Testis (tissue), 2 donors: ENCODE results near the gene HMGA1.

Experiments used
- POLR2A ChIP-seq: fragments of 450-650 bp; IDR thresholded peaks from one replicate; pipeline ENCODE4 v1.6.1; 2017; ENCODE audit warnings: antibody characterized with exemption, mild to moderate bottlenecking, moderate library complexity
- TF ChIP-seq, protein P1 (sequence below), 3 experiments: fragments of 450-650 bp in 2 of 3; fragments of 200-600 bp in 1 of 3; sonication (generic) in 1 of 3; IDR thresholded peaks; one replicate each; pipeline ENCODE4 v1.5.1; 2016 to 2019; ENCODE audit warnings: antibody characterized with exemption in 3 of 3, mild to moderate bottlenecking in 2 of 3, moderate library complexity in 1 of 3

GRCh38 chr6:34285448-34286164, 48.9 kb downstream of the HMGA1 start:
- no peak for TF ChIP-seq POLR2A
- TF ChIP-seq, protein P1, sequence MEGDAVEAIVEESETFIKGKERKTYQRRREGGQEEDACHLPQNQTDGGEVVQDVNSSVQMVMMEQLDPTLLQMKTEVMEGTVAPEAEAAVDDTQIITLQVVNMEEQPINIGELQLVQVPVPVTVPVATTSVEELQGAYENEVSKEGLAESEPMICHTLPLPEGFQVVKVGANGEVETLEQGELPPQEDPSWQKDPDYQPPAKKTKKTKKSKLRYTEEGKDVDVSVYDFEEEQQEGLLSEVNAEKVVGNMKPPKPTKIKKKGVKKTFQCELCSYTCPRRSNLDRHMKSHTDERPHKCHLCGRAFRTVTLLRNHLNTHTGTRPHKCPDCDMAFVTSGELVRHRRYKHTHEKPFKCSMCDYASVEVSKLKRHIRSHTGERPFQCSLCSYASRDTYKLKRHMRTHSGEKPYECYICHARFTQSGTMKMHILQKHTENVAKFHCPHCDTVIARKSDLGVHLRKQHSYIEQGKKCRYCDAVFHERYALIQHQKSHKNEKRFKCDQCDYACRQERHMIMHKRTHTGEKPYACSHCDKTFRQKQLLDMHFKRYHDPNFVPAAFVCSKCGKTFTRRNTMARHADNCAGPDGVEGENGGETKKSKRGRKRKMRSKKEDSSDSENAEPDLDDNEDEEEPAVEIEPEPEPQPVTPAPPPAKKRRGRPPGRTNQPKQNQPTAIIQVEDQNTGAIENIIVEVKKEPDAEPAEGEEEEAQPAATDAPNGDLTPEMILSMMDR (IDR thresholded peaks at IDR 0.05), result no peak
